IPS-NIHi7 (cell line): ENCODE results near the gene ZNRF1.

Experiments
- DNase-seq: peaks from one replicate; pipeline ENCODE4 v3.0.0; 2012; ENCODE audit warnings: mixed read lengths; ENCODE audit errors: extremely low spot score

ZNRF1 gene

DNA sequence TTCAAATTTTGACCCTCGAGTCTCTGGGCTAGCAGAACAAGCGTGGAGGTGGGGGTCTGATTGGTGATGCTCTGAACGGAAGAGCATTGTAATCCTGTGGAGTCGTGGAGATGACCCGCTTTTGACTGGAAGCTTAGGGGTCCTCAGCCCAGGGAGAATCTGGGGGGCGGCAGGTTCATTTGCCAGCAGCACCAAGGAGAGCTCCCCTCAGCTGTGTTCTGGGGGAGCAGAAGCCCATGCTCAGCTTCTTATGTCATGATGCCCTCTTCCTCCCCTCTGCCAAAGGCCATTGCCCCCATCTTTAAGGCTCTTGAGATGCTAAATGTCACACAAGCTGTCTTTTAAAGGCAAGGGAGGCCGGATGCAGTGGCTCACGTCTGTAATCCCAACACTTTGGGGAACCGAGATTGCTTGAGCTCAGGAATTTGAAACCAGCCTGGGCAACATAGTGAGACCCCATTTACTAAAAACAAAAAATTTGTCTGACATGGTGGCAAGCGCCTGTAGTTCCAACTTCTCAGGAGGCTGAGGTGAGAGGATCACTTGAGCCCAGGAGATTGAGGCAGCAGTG is 98.5 kb downstream of the ZNRF1 start:
- DNase-seq, result peak; percentile 22

DNA sequence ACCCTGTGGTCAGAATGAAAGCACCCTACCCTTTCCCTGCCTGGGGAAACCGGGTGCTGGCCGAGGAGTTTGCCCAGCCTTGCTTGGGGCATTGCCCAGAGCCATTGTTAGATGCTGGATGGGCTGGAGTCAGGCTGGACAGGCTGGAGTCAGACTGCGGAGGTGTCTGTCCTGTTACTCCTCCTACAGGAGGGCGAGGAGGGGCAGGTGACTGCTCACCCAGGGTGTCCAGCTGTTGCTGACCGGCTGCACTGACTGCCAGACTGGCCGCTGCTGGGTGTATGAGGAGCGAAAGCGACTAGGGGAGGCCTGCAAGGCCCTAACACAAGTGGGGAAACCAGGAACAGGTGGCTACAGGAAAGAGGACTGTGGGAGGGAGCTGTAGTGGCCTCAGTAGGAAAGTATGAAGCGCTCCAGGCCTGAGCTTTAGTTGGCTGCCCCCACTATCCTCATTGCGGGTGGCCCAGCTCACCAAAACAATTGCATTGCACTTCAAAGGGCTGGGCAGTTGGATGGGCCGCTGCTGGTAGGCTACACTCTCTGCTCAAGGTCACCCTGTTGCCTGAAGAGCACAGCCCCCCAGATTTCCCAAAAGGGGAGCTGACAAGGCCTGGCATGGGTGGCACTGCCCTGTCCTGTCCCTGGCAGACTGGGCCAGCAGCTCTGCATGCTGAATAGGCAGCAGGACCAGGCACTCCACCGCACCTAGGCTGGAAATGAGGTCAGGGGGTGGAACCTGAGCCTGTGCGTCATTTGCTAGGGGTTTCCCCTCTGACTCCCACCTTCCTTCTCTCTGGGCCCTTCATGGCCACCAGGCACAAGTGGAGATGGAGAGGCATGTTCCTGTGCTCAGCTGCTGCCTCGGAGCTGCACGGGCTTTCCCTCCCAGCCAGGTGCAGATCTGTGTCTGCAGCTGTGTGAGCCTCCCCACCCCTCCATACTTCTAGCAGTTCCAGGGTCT is 99.4 kb downstream of the ZNRF1 start:
- DNase-seq, result peak; percentile 14

GRCh38 chr16:75099075-75099667 is 100.3 kb downstream of the ZNRF1 start:
- DNase-seq, result peak; percentile 12

DNA sequence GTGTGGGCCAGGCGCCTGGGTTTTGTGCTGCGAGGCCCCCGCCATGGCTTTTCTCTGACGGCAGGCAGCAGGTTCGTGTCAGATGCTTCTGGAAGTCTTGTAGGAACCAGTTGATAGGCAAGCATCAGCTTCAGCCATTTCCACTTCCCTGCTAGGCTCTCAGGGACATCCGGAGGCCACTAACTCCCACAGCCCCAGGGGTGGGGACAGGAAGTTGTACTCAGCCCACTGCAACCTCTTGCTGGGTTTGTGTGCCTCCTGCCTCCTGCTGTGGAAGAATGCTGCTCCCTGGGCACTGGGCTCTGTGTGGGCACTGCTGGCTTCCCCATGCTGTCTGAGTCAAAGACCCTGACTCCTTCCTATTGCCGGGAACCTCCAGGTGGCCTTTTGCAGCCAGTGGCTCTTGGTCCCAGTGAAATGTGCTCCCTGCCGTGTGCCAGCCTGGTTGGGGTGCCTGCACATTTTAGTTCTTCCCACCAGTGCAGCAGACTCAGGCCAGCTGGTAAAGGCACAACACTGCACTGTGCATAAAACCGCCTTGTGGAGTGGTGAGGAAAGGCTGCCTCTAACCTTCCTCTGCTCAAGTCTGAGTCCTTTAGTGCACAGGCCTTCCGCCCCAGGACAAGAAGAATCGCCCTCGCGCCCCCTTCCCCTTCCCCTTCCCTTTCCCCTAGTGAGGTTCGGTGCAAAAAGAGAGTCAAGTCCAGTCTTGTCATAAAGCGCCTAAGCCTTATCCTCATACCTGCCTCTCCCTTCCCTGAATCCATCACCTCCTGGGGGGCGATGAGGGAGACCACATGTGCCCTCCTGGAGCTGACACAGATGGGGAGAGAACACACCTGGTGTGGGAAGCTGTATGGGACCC is 101.1 kb downstream of the ZNRF1 start:
- DNase-seq, result no peak

- no peak for DNase-seq
Observed at GRCh38 chr16:75100603-75100990, 101.8 kb downstream of the ZNRF1 start.

DNA sequence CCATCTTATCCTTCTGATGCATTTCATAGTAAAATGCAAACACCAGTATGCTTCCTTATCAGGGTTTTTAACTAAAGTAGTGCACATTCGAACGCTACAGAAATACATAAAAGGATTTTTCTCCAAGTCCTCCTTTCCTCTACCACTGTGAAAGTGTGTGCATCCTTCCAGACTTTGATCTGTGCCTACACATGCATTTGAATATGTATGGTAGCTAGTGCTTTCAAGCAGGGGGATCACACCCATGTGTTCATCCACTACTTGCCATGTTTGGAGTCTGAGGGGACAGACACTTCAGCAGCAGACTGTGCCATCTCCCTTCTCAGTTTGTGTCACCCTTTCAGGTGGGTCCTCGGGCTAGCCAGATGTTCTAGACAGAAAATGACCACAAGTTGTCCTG is 102.8 kb downstream of the ZNRF1 start:
- no peak for DNase-seq

GRCh38 chr16:75102595-75102994 is 103.8 kb downstream of the ZNRF1 start:
- peak; percentile 2 for DNase-seq

DNA sequence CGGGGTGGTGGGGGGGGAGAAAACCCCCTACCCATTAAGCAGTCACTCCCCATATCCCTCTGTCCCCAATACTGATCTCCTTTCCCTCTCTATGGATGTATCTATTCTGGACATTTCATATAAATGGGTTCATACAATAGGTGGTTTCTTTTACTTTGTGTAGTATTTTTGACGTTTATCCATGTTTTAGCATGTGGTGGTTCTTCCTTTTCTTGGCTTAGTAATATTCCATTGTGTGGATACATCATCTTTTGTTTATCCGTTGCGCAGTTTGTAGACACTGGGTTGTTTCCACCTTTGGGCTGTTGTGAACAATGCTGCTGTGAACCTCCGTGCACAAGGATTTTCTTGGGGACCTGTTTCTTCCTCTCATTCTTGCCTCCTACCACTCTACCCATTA is 105.2 kb downstream of the ZNRF1 start:
- DNase-seq, result no peak

DNA sequence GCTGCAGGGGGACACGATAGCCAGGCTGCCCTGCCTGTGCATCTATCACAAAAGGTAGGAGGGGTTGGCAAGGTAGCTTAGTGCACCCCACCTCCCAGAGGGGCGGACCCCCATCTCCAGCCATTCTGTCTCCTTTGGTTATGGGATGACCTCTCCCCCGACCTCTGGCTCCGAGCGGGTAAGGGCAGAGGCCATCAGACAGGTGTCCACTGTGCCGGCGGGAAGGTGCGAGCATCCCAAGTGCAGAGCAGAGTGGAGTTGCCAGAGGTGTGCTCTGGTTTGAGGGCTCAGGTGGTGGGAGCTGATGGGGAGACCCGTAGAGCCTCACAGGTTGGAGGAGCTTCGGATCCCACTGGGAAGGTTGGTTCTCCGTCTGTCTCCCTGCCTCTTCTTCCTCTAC is 106.0 kb downstream of the ZNRF1 start:
- peak; percentile 3 for DNase-seq

- peak; percentile 12 for DNase-seq
Observed at GRCh38 chr16:75105306-75106061, 106.7 kb downstream of the ZNRF1 start.

- DNase-seq, result peak; percentile 5
Observed at GRCh38 chr16:75106351-75107274, 107.8 kb downstream of the ZNRF1 start.

- DNase-seq, result peak; percentile 4
Observed at GRCh38 chr16:75107505-75107904, 108.7 kb downstream of the ZNRF1 start.

DNA sequence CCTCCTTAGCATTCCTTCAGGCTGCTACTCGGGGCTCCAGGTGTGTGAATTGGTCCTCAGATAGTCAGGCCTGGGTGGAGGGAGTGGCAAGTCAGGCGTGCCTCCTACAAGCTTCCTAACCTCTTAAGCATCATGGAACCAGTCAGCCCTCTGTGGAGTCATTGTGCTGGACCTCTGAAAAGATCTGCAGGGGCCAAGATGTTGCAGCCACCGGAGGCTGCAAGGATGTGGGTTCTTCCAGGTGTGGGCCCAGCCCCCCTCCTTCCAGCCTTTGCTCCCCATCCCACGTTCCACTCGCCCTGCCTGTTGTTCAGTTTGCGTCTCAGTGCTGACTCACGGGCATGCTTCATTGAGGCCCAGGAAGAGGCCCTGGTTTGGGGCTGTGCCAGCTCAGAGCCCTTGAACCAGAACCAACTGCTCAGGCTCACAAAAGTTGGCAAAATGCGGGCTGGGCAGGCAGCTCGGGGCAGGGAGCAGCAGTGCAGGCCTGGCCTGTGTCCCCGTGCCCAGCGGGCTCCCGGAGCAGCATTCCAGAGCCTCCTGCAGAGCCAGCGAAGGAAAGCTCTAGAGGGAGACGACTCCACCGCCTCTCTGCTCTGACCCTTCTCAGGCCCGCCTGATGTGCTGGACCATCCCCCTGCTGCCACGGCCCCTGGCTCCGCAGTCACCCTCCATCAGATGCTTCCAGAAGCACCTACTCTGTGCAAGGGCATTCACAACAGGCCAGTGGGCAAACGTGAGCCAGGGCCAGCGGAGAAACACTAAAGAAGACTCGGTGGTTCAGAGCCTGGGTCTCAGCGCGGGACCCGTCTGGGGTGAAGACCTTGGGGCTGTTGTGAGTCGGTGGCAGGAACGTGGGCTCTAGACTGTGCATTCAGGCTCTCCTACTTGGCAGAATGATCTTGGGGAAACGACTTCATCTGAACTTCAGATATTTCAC is 110.2 kb downstream of the ZNRF1 start:
- DNase-seq, result peak; percentile 9

DNA sequence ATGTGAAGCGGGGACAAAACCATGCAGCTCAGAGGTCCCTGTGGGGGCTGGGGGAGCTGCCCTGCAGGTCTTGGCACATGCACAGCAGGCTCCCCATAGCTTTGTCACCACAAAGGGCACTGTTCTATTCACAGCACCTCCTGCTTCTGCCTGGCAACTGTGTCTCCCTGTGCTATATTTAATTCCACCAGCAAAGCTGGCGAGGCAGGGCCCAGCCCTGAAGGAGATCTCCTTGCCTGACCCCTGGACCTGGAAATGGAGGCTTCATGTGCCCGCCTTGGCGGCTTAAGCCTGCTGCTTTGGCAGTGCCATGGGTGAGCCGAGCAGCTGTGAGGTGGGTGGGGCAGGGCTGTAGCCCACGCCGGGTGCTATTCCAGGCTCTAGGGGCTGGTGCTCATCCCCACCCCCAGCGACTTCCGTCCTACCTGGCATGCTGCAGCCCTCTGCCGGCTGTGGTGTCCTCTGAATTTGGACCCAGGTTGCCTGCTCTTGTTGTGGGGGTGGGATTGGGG is 111.0 kb downstream of the ZNRF1 start:
- DNase-seq, result peak; percentile 13

- peak; percentile 90 for DNase-seq
Observed at GRCh38 chr16:75110637-75111513, 112.1 kb downstream of the ZNRF1 start.

DNA sequence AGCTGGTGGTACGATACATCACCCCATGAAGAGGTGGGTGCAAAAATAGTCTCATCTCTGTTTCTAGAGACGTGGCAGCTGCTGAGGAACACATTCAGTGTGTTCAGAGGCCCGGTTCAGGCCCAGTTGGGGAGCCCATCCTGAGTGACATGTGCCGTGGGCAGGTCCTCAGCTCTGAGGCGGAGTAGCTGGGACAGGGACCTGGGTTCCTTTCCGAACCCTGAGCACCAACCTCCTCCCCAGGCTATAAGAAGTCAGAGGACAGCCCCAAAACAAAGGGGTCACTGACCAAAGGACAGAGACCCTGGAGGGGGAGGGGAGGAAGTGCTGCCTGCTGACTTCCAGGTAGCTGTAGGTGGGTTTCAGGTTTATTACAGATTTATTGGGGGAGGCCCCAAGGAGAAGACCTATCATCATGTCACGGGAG is 112.7 kb downstream of the ZNRF1 start:
- no peak for DNase-seq

DNA sequence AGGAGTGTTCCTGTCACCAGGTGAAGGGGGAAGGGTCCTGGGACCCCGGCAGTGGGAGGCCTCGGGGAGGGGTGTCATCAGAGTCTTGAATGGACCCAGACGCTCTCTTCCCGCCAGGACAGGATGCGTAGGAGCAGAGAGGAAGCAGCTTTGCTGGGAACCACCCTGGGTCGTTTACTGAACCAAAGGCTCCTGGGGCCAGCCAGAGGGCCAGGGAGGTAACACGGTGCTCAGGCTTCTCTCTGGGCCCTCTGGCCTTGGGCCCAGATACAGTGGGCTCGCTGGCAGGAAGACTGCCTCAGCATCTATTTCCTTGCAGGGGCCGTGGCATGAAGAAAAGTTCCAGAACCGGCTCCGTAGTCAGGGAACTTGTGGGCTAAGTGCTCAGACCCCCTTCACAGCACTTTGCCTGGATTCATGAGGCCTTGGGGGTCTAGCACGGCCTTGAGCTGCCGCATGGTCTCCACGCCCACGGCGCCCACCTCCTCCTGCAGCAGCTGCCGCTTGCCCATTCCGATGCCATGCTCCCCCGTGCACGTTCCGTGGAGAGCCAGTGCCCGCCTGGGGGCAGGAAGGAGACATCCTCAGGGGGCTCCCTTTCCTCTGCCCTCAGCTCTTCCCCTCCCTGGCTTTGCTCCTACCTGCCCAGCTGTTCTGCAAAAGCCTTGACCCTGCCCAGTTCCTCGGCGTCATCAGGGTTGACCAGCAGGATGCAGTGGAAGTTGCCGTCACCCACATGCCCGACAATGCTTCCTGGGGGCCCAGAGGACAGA is 113.3 kb downstream of the ZNRF1 start:
- no peak for DNase-seq
